Duodenal mucosa (tissue), 2 donors: ENCODE results near the gene GDPD1.
"Not testable (repeated sequence)": the region's sequence is repeated elsewhere in the genome, so short reads cannot be mapped to it uniquely, and the experiment has no call there.

Experiments
- H3K27ac ChIP-seq: one replicate; pipeline ENCODE4 v1.7.0; 2013; ENCODE audit warnings: low read depth, low read length
- H3K27me3 ChIP-seq, 2 donors: one replicate each; pipeline ENCODE4 v1.7.0; 2013; ENCODE audit warnings: low read length in 2 of 2, control low read depth in 1 of 2; ENCODE audit not compliant: insufficient read depth in 2 of 2, control insufficient read depth in 1 of 2
- H3K36me3 ChIP-seq, 2 donors: one replicate each; pipeline ENCODE4 v1.7.0; 2013; ENCODE audit warnings: low read length in 2 of 2, control low read depth in 1 of 2; ENCODE audit not compliant: insufficient read depth in 2 of 2, control insufficient read depth in 1 of 2
- H3K4me1 ChIP-seq, 2 donors: one replicate each; pipeline ENCODE4 v1.7.0; 2013; ENCODE audit warnings: low read length in 2 of 2, control low read depth in 1 of 2; ENCODE audit not compliant: insufficient read depth in 2 of 2, control insufficient read depth in 1 of 2
- H3K4me3 ChIP-seq, 2 donors: one replicate each; pipeline ENCODE4 v1.7.0; 2013; ENCODE audit warnings: low read length in 2 of 2, low read depth in 1 of 2
- H3K9ac ChIP-seq, 2 donors: one replicate each; pipeline ENCODE4 v1.7.0; 2013; ENCODE audit warnings: low read length in 2 of 2, low read depth in 1 of 2
- H3K9me3 ChIP-seq, 2 donors: one replicate each; pipeline ENCODE4 v1.7.0; 2013; ENCODE audit warnings: low read length in 2 of 2, control low read depth in 1 of 2; ENCODE audit not compliant: control insufficient read depth in 1 of 2

Gene GDPD1

DNA sequence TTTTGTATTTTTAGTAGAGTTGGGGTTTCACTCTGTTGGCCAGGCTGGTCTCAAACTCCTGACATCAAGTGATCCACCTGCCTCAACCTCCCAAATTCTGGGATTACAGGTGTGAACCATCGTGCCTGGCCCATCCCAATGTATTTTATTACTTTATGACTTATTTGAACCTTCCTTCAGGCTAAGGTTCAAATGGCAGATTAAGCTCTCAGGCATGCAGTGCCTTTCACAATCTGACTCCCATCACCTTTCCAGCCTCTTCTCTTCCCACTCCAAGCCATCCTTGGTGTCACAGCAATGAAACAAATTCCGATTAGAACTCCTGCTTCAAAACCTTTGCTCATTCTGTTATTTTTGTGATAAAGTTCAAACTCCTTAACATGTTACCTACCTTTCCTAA is 84.5 kb downstream of the GDPD1 start:
- no peak overlapping the region for H3K9ac ChIP-seq
- no peak overlapping the region for H3K4me3 ChIP-seq
- peaks cover 11 to 13% of the 10 kb centered on the region in 2 donors for H3K4me1 ChIP-seq
- no peaks in the 10 kb centered on the region for H3K36me3 ChIP-seq
- H3K9me3 ChIP-seq, result no peaks in the 10 kb centered on the region
- H3K27me3 ChIP-seq, result no peaks in the 10 kb centered on the region
- no peak overlapping the region for H3K27ac ChIP-seq

DNA sequence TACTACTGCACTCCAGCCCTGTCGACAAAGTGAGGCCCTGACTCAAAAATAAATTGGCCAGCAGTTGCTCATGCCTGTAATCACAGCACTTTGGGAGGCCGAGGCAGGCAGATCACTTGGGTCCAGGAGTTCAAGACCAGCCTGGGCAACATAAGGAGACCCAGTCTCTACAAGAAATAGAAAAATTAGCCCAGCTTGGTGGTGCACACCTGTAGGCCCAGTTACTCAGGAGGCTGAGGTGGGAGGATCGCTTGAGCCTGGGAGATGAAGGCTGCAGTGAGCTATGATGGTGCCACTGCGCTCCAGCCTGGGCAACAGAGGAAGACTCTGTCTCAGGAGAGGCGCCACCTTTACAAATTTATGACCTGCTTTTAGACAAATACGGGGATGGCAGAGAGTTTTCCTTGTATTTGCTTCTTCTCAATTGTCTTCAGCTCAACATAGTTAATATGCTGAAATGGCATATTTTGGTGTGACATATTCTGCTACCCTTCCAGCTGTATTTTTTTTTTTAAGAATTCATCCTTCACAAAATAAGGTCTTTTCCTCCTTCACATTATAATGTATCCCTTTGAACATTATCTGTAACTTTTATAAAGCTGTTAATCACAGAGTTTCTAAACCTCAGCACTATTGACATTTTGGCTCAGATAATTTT is 90.1 kb downstream of the GDPD1 start:
- no peak overlapping the region for H3K27ac ChIP-seq
- H3K4me1 ChIP-seq, result peaks cover under 1 to 8% of the 10 kb centered on the region in 2 donors
- H3K27me3 ChIP-seq, result no peaks in the 10 kb centered on the region
- no peaks in the 10 kb centered on the region for H3K9me3 ChIP-seq
- no peak overlapping the region for H3K4me3 ChIP-seq
- H3K9ac ChIP-seq, result no peak overlapping the region
- H3K36me3 ChIP-seq, result no peaks in the 10 kb centered on the region

DNA sequence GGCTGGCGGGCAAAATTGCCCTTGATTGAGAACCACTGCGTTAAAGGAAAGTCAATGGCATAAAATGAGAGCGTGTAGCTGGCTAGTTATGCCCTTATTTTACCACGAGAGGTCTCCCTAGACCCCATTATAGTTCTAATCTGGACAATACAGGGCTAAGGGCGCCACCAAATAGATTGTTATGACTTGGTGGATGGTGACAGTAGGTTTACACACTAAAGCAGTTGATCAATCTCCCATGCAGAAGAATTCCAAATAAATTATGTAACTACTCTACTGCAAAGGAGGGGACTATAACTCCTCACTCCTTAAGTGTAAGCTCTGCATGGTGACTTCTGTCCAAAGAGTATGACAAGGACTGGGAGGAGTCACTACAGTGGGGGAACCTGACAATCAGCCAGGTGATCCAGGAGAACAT is 90.7 kb downstream of the GDPD1 start:
- no peak overlapping the region for H3K9ac ChIP-seq
- H3K36me3 ChIP-seq, result no peaks in the 10 kb centered on the region
- H3K27ac ChIP-seq, result no peak overlapping the region

DNA sequence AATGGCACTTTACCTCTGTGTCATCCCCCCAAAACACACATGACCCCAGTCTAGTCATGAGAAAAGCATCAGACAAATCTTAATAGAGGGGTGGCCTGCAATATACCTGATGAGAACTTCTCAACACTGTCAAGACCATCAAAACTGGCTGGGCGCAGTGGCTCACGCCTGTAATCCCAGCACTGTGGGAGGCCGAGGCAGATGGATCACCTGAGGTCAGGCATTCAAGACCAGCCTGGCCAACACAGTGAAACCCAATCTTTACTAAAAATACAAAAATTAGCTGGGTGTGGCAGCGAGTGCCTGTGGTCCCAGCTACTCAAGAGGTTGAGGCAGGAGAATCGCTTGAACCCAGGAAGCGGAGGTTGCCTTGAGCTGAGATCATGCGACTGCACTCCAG is 91.2 kb downstream of the GDPD1 start:
- not testable (repeated sequence) for H3K27ac ChIP-seq, H3K27me3 ChIP-seq, H3K9ac ChIP-seq

More for the DNA sequence above, 90.7 kb downstream of the GDPD1 start:
- H3K27me3 ChIP-seq, result no peaks in the 10 kb centered on the region
- H3K9me3 ChIP-seq, result no peaks in the 10 kb centered on the region
- no peak overlapping the region for H3K4me3 ChIP-seq
- H3K4me1 ChIP-seq, result peaks cover 0 to 8% of the 10 kb centered on the region in 2 donors

DNA sequence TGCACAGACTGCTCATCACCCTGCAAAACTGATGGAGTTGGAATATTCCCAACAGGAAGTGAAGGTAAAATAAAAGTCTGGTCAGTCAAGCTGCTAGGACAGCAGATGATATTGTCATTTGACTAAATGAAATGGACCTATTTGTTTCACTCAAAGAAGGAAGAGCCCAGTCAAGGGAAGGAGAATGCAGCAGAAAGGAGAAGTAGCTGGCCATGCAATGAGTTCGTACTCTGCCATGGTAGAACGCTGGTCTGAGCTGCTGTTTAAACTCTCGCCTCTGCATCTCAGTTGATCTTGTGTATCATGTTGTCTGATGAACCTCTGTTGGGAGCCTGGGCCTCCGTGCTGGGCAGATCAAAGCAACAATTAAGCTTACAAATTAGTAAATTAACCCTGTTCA is 95.6 kb downstream of the GDPD1 start:
- peaks cover 0 to 4% of the 10 kb centered on the region in 2 donors for H3K4me1 ChIP-seq
- H3K9me3 ChIP-seq, result no peaks in the 10 kb centered on the region
- no peak overlapping the region for H3K9ac ChIP-seq
- H3K27ac ChIP-seq, result no peak overlapping the region
- H3K36me3 ChIP-seq, result no peaks in the 10 kb centered on the region
- no peaks in the 10 kb centered on the region for H3K27me3 ChIP-seq
- no peak overlapping the region for H3K4me3 ChIP-seq

More for the DNA sequence above, 91.2 kb downstream of the GDPD1 start:
- not testable (repeated sequence) for H3K36me3 ChIP-seq, H3K4me3 ChIP-seq, H3K4me1 ChIP-seq, H3K9me3 ChIP-seq
